GM19239 (cell line): ENCODE data around the gene KDR.

Source experiments
- DNase-seq: peaks from one replicate; pipeline ENCODE4 v3.0.0; 2011; ENCODE audit warnings: low spot score; ENCODE audit not compliant: insufficient read length
- FAIRE-seq: peaks from 2 replicates; lab custom pipeline; 2011; peaks lifted over from hg19 to GRCh38; lab: Jason Lieb, UNC

KDR gene

GRCh38 chr4:55125087-55125721 lies at the start of gene KDR:
KDR (minus strand) TSS chr4:55125595; CDS start chr4:55125293, 302 bp downstream.
- no peak for DNase-seq
- FAIRE-seq: no peak

GRCh38 chr4:55173580-55173979 lies 48.2 kb upstream of the KDR start:
- FAIRE-seq: no peak
- DNase-seq: no peak

GRCh38 chr4:55172694-55173287 lies 47.4 kb upstream of the KDR start:
- FAIRE-seq (no peak), DNase-seq (no peak)

GRCh38 chr4:55170462-55170861 lies 45.1 kb upstream of the KDR start:
- DNase-seq: no peak
- no peak for FAIRE-seq

- DNase-seq: no peak
- no peak for FAIRE-seq
Measured at GRCh38 chr4:55169352-55169961, 44.1 kb upstream of the KDR start.

GRCh38 chr4:55162396-55162795 lies 37.0 kb upstream of the KDR start:
- no peak for DNase-seq
- FAIRE-seq: no peak

GRCh38 chr4:55161739-55162138 lies 36.3 kb upstream of the KDR start:
- FAIRE-seq (no peak), DNase-seq (no peak)

GRCh38 chr4:55159851-55160250 lies 34.5 kb upstream of the KDR start:
- FAIRE-seq (no peak), DNase-seq (no peak)

- FAIRE-seq: no peak
- no peak for DNase-seq
Measured at GRCh38 chr4:55158957-55159356, 33.6 kb upstream of the KDR start.

GRCh38 chr4:55157559-55158277 lies 32.3 kb upstream of the KDR start:
- DNase-seq (no peak), FAIRE-seq (no peak)

- DNase-seq (no peak), FAIRE-seq (no peak)
Measured at GRCh38 chr4:55154933-55155332, 29.5 kb upstream of the KDR start.

GRCh38 chr4:55154290-55154880 lies 29.0 kb upstream of the KDR start:
- no peak for FAIRE-seq
- DNase-seq: no peak

GRCh38 chr4:55143858-55144257 lies 18.5 kb upstream of the KDR start:
- no peak for FAIRE-seq
- no peak for DNase-seq

- no peak for FAIRE-seq
- DNase-seq: no peak
Measured at GRCh38 chr4:55138367-55138766, 13.0 kb upstream of the KDR start.

- no peak for FAIRE-seq
- no peak for DNase-seq
Measured at GRCh38 chr4:55136634-55137033, 11.2 kb upstream of the KDR start.

GRCh38 chr4:55133951-55134350 lies 8.6 kb upstream of the KDR start:
- no peak for DNase-seq
- FAIRE-seq: no peak

- no peak for DNase-seq
- no peak for FAIRE-seq
Measured at GRCh38 chr4:55132775-55133174, 7.4 kb upstream of the KDR start.

GRCh38 chr4:55127521-55127920 lies 2.1 kb upstream of the KDR start:
- FAIRE-seq (no peak), DNase-seq (no peak)

GRCh38 chr4:55127053-55127452 lies 1.7 kb upstream of the KDR start:
- FAIRE-seq (no peak), DNase-seq (no peak)

GRCh38 chr4:55125763-55126541 lies 557 bp upstream of the KDR start:
- FAIRE-seq (no peak), DNase-seq (no peak)
